Liver (tissue), 9 donors: Measurements from ENCODE around the gene ROPN1L. TPM values are rescaled to one million over a fixed set of nuclear protein-coding genes. Genes with fewer than 3 reads are reported as not detected.

Experiments
- DNase-seq: peaks from one replicate; pipeline ENCODE4 v3.0.0-alpha.2; 2017; ENCODE audit warnings: low spot score
- H3K27ac ChIP-seq, 2 donors: one replicate each; pipeline ENCODE4 v1.7.0; 2013; ENCODE audit warnings: inconsistent platforms in 2 of 2, low read length in 2 of 2, control low read depth in 1 of 2, low read depth in 1 of 2, mild to moderate bottlenecking in 1 of 2
- H3K27me3 ChIP-seq, 4 donors: one replicate each; pipeline versions ENCODE4 v1.6.1 to v1.7.0; 2013; ENCODE audit warnings: low read length in 3 of 4, inconsistent platforms in 1 of 4, mild to moderate bottlenecking in 1 of 4, moderate library complexity in 1 of 4; ENCODE audit not compliant: control insufficient read depth in 4 of 4, insufficient read depth in 4 of 4
- H3K36me3 ChIP-seq, 4 donors: one replicate each; pipeline versions ENCODE4 v1.6.1 to v1.7.0; 2013; ENCODE audit warnings: low read length in 3 of 4, mild to moderate bottlenecking in 3 of 4, low read depth in 1 of 4, moderate library complexity in 1 of 4; ENCODE audit not compliant: control insufficient read depth in 4 of 4, insufficient read depth in 3 of 4
- H3K4me1 ChIP-seq, 4 donors: one replicate each; pipeline versions ENCODE4 v1.6.1 to v1.7.0; 2013; ENCODE audit warnings: low read length in 3 of 4, mild to moderate bottlenecking in 3 of 4, moderate library complexity in 1 of 4; ENCODE audit not compliant: control insufficient read depth in 4 of 4, insufficient read depth in 4 of 4
- H3K4me3 ChIP-seq, 3 donors: one replicate each; pipeline versions ENCODE4 v1.6.1 to v1.7.0; 2013; ENCODE audit warnings: low read length in 3 of 3, control low read depth in 1 of 3, low read depth in 1 of 3, mild to moderate bottlenecking in 1 of 3
- H3K9ac ChIP-seq, 2 donors: one replicate each; pipeline ENCODE4 v1.7.0; 2013; ENCODE audit warnings: low read length in 2 of 2, mild to moderate bottlenecking in 2 of 2, moderate library complexity in 2 of 2, control low read depth in 1 of 2, low read depth in 1 of 2
- H3K9me3 ChIP-seq, 4 donors: one replicate each; pipeline versions ENCODE4 v1.6.1 to v1.7.0; 2013; ENCODE audit warnings: low read length in 3 of 4; ENCODE audit not compliant: control insufficient read depth in 4 of 4
- ATF3 ChIP-seq: IDR thresholded peaks from 2 replicates; pipeline ENCODE4 v1.6.1; 2016; ENCODE audit warnings: antibody characterized with exemption
- FOXA2 ChIP-seq: IDR thresholded peaks from 2 replicates; pipeline ENCODE4 v1.6.1; 2016; ENCODE audit warnings: antibody characterized with exemption
- GABPA ChIP-seq, 2 donors: IDR thresholded peaks in 1 of 2; conservative IDR thresholded peaks in 1 of 2; 2 replicates each; pipeline ENCODE4 v1.6.1; 2016; ENCODE audit warnings: antibody characterized with exemption in 2 of 2, mild to moderate bottlenecking in 1 of 2, moderate library complexity in 1 of 2
- HNF4A ChIP-seq, 2 donors: conservative IDR thresholded peaks; 2 replicates each; pipeline ENCODE4 v1.6.1; 2016; ENCODE audit warnings: antibody characterized with exemption in 2 of 2, mild to moderate bottlenecking in 2 of 2
- JUND ChIP-seq, 2 donors: IDR thresholded peaks; 2 replicates each; pipeline ENCODE4 v1.6.1; 2016; ENCODE audit warnings: antibody characterized with exemption in 2 of 2
- MAX ChIP-seq: IDR thresholded peaks from 2 replicates; pipeline ENCODE4 v1.6.1; 2016; ENCODE audit warnings: antibody characterized with exemption
- NR2F2 ChIP-seq: IDR thresholded peaks from 2 replicates; pipeline ENCODE4 v1.6.1; 2016; ENCODE audit warnings: antibody characterized with exemption
- RAD21 ChIP-seq, 2 donors: IDR thresholded peaks; 2 replicates each; pipeline ENCODE4 v1.6.1; 2016; ENCODE audit warnings: antibody characterized with exemption in 2 of 2, mild to moderate bottlenecking in 2 of 2
- TAF1 ChIP-seq: conservative IDR thresholded peaks from 2 replicates; pipeline ENCODE4 v1.6.1; 2016; ENCODE audit warnings: antibody characterized with exemption, mild to moderate bottlenecking
- YY1 ChIP-seq: IDR thresholded peaks from 2 replicates; pipeline ENCODE4 v1.6.1; 2016; ENCODE audit warnings: antibody characterized with exemption, mild to moderate bottlenecking
- ZBTB33 ChIP-seq: IDR thresholded peaks from 2 replicates; pipeline ENCODE4 v1.6.1; 2016; ENCODE audit warnings: antibody characterized with exemption
- WGBS: extraction: QIAGEN DNeasy Blood & Tissue Kit; methylation state at CpG from one replicate; pipeline ENCODE4 v1.1.7; 2013; 5-methylcytosine and 5-hydroxymethylcytosine counted together
- polyA plus RNA-seq, 2 donors: library from polyadenylated mRNA; stranded (reverse) in 1 of 2; unstranded in 1 of 2; fragments of 200-250 nt in 1 of 2; fragments of >200 nt in 1 of 2; fragmentation: Nextera tagmentation in 1 of 2; extraction: Ambion mirVana in 1 of 2; gene quantifications; one replicate each; pipeline versions ENCODE4 v1.2.1 to v1.2.3, GENCODE V29; 2013 to 2015
- total RNA-seq, 2 donors: library from RNA; depleted of rRNA; stranded (reverse); fragments of >200 nt; gene quantifications; one replicate each; pipeline ENCODE4 v1.2.3, GENCODE V29; 2014
- TF ChIP-seq, protein P1 (sequence below): fragments of 150-350 bp; IDR thresholded peaks from 2 replicates; pipeline ENCODE4 v1.5.1; 2017; ENCODE audit warnings: improper control_type of control experiment, low read depth, low read length; ENCODE audit not compliant: missing input control
- donor health status: healthy.
- donor health status: healthy.
- donor health status: healthy.
- donor health status: healthy.
- donor health status: healthy.

ROPN1L gene
- total and polyA plus RNA-seq, 4 donors: 0.25 to 1.3 (median 0.87) TPM

GRCh38 chr5:10447041-10447440 lies 5.4 kb downstream of the ROPN1L start:
- WGBS: 87% methylated on average over 4 of the region's 4 CpGs
- TF ChIP-seq YY1 (no peak), FOXA2 (no peak), RAD21 (IDR thresholded peaks at IDR 0.05) (no peak), TAF1 (no peak)

GRCh38 chr5:10448754-10449360 lies 7.2 kb downstream of the ROPN1L start:
- no peaks in the 10 kb centered on the region for H3K9me3 ChIP-seq
- peaks cover 0 to 7% (median 0%) of the 10 kb centered on the region in 4 donors for H3K4me1 ChIP-seq
- no peak overlapping the region for H3K9ac ChIP-seq
- TF ChIP-seq, protein P1, sequence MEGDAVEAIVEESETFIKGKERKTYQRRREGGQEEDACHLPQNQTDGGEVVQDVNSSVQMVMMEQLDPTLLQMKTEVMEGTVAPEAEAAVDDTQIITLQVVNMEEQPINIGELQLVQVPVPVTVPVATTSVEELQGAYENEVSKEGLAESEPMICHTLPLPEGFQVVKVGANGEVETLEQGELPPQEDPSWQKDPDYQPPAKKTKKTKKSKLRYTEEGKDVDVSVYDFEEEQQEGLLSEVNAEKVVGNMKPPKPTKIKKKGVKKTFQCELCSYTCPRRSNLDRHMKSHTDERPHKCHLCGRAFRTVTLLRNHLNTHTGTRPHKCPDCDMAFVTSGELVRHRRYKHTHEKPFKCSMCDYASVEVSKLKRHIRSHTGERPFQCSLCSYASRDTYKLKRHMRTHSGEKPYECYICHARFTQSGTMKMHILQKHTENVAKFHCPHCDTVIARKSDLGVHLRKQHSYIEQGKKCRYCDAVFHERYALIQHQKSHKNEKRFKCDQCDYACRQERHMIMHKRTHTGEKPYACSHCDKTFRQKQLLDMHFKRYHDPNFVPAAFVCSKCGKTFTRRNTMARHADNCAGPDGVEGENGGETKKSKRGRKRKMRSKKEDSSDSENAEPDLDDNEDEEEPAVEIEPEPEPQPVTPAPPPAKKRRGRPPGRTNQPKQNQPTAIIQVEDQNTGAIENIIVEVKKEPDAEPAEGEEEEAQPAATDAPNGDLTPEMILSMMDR: no peak
- TF ChIP-seq ATF3: no peak
- TF ChIP-seq GABPA (IDR thresholded peaks at IDR 0.05 in 1 of 2, conservative IDR thresholded peaks at IDR 0.05 in 1 of 2): no peak
- TF ChIP-seq FOXA2: no peak
- no peak for TF ChIP-seq ZBTB33
- TF ChIP-seq HNF4A (conservative IDR thresholded peaks at IDR 0.05): no peak
- no peak for TF ChIP-seq JUND (IDR thresholded peaks at IDR 0.05)
- no peaks in the 10 kb centered on the region for H3K27me3 ChIP-seq
- H3K36me3 ChIP-seq: no peaks in the 10 kb centered on the region
- no peak overlapping the region for H3K4me3 ChIP-seq
- no peak for DNase-seq
- 92% methylated on average over 11 of the region's 11 CpGs for WGBS
- no peak overlapping the region for H3K27ac ChIP-seq

More at GRCh38 chr5:10447041-10447440, 5.4 kb downstream of the ROPN1L start:
- no peak overlapping the region for H3K9ac ChIP-seq
- H3K36me3 ChIP-seq: no peaks in the 10 kb centered on the region
- H3K9me3 ChIP-seq: no peaks in the 10 kb centered on the region
- no peak overlapping the region for H3K4me3 ChIP-seq
- DNase-seq: no peak
- H3K27me3 ChIP-seq: no peaks in the 10 kb centered on the region
- peaks cover 0 to 10% (median 4%) of the 10 kb centered on the region in 4 donors for H3K4me1 ChIP-seq
- no peak overlapping the region for H3K27ac ChIP-seq

GRCh38 chr5:10451137-10451824 lies 9.6 kb downstream of the ROPN1L start:
- Histone ChIP-seq H3K9me3 (no peaks in the 10 kb centered on the region), H3K9ac (no peak overlapping the region), H3K27ac (no peak overlapping the region), H3K4me3 (no peak overlapping the region), H3K27me3 (no peaks in the 10 kb centered on the region), H3K36me3 (no peaks in the 10 kb centered on the region), H3K4me1 (no peaks in the 10 kb centered on the region)
- no peak for DNase-seq
- WGBS: 79% methylated on average over 9 of the region's 9 CpGs
- no peak for TF ChIP-seq GABPA (IDR thresholded peaks at IDR 0.05 in 1 of 2, conservative IDR thresholded peaks at IDR 0.05 in 1 of 2)
- no peak for TF ChIP-seq MAX
- TF ChIP-seq NR2F2: no peak
